CD4-positive, CD25-positive, alpha-beta regulatory T cell (primary cell): ENCODE results near the gene YBX2. TPM values are rescaled to one million over a fixed set of nuclear protein-coding genes. Genes with fewer than 3 reads are reported as not detected.

ENCODE experiments used
- ATAC-seq, 2 donors: fragments of 150-1000 bp; cut with Tn5 transposase; one replicate each; pipeline ENCODE4 v1.10.0; 2021; ENCODE audit warnings: low read depth in 2 of 2, moderate number of reproducible peaks in 2 of 2, moderate library complexity in 1 of 2
- DNase-seq, 3 donors: peaks; one replicate each; pipeline versions ENCODE4 v3.0.0 to v3.0.0-alpha.2; 2012 to 2022; ENCODE audit warnings: mixed read lengths in 1 of 3
- H3K27ac ChIP-seq: one replicate; pipeline ENCODE4 v1.7.0; 2013; ENCODE audit warnings: mild to moderate bottlenecking, low read length; ENCODE audit not compliant: insufficient read depth, poor library complexity, severe bottlenecking
- H3K27me3 ChIP-seq: one replicate; pipeline ENCODE4 v1.7.0; 2013; ENCODE audit warnings: low read length; ENCODE audit not compliant: control insufficient read depth, insufficient read depth
- H3K36me3 ChIP-seq: one replicate; pipeline ENCODE4 v1.7.0; 2013; ENCODE audit warnings: mild to moderate bottlenecking, low read length, moderate library complexity; ENCODE audit not compliant: control insufficient read depth, insufficient read depth
- H3K4me1 ChIP-seq: 2 replicates; pipeline ENCODE4 v1.7.0; 2013; ENCODE audit warnings: mild to moderate bottlenecking, low read length; ENCODE audit not compliant: insufficient read depth, control insufficient read depth, poor library complexity, severe bottlenecking
- H3K4me3 ChIP-seq: one replicate; pipeline ENCODE4 v1.7.0; 2013; ENCODE audit warnings: low read depth, mild to moderate bottlenecking, low read length, moderate library complexity
- H3K9me3 ChIP-seq, 2 experiments: 1 replicate in 1 of 2; 2 replicates in 1 of 2; pipeline ENCODE4 v1.7.0; 2013; ENCODE audit warnings: low read length in 2 of 2, mild to moderate bottlenecking in 1 of 2, moderate library complexity in 1 of 2; ENCODE audit not compliant: control insufficient read depth in 2 of 2
- H3K27ac Mint-ChIP-seq, 3 donors: one replicate each; pipeline ENCODE4 v1.8.0; 2020 to 2022; ENCODE audit warnings: mild to moderate bottlenecking in 3 of 3, mixed read lengths in 3 of 3, moderate library complexity in 2 of 3
- H3K27me3 Mint-ChIP-seq: one replicate; pipeline ENCODE4 v1.8.0; 2022; ENCODE audit warnings: mild to moderate bottlenecking, mixed read lengths
- H3K36me3 Mint-ChIP-seq: one replicate; pipeline ENCODE4 v1.8.0; 2020; ENCODE audit warnings: mixed read lengths
- H3K4me1 Mint-ChIP-seq, 4 donors: one replicate each; pipeline ENCODE4 v1.8.0; 2020 to 2022; ENCODE audit warnings: mixed read lengths in 4 of 4, mild to moderate bottlenecking in 1 of 4
- H3K4me3 Mint-ChIP-seq, 4 donors: one replicate each; pipeline ENCODE4 v1.8.0; 2020 to 2022; ENCODE audit warnings: mild to moderate bottlenecking in 4 of 4, mixed read lengths in 4 of 4, moderate library complexity in 3 of 4
- H3K9me3 Mint-ChIP-seq, 7 donors: one replicate each; pipeline ENCODE4 v1.8.0; 2020 to 2022; ENCODE audit warnings: mixed read lengths in 7 of 7, mild to moderate bottlenecking in 3 of 7, moderate library complexity in 2 of 7
- polyA plus RNA-seq, 4 donors: library from polyadenylated mRNA; unstranded; fragments of 300-500 nt; fragmentation: Illumina TruSeq; gene quantifications; one replicate each; pipeline ENCODE4 v1.2.3, GENCODE V29; 2021
- total RNA-seq: library from RNA; stranded (reverse); gene quantifications from one replicate; pipeline ENCODE4 v1.2.3, GENCODE V29; 2022

YBX2 gene
- total and polyA plus RNA-seq, 5 donors from 2014 or later, result not detected

- Histone ChIP-seq H3K4me1 (peaks cover 52% of the 10 kb centered on the region), H3K27me3 (no peaks in the 10 kb centered on the region), H3K36me3 (peaks cover 23% of the 10 kb centered on the region), H3K4me3 (peak overlapping the region; percentile 77), H3K9me3 (no peaks in the 10 kb centered on the region), H3K27ac (peak overlapping the region; percentile 90)
- peak overlapping the region; percentile 31 to 99 (median 96) for H3K27ac Mint-ChIP-seq
- no peak for ATAC-seq
- H3K27me3 Mint-ChIP-seq, result peaks cover 10% of the 10 kb centered on the region
- H3K4me1 Mint-ChIP-seq, result peaks cover 20 to 69% (median 43%) of the 10 kb centered on the region in 4 donors
- peaks cover 0 to 1% (median 0%) of the 10 kb centered on the region in 7 donors for H3K9me3 Mint-ChIP-seq
- DNase-seq, result peak in 2 of 3 donors; percentile 35 to 66
- peaks cover 23% of the 10 kb centered on the region for H3K36me3 Mint-ChIP-seq
- H3K4me3 Mint-ChIP-seq, result peak overlapping the region; percentile 92 to 97 (median 96)
Measured at GRCh38 chr17:7238420-7239090, 55.9 kb downstream of the YBX2 start.

Other genes starting within 250 kb of the YBX2 start
Only the 30 nearest of the 31 such genes appear.
- not detected for gene ASGR2, start 179.8 kb downstream of the YBX2 start, total RNA-seq
- gene ASGR2, start 179.8 kb downstream of the YBX2 start, polyA plus RNA-seq, result not detected
- not detected for gene ASGR1, start 115.3 kb downstream of the YBX2 start, total RNA-seq
- under 1 TPM in 1 of 4 donors, not detected in 3; 0.24 TPM for gene ASGR1, start 115.3 kb downstream of the YBX2 start, polyA plus RNA-seq
- gene DLG4, start 74.8 kb downstream of the YBX2 start, total RNA-seq, result 2.9 TPM
- gene DLG4, start 74.8 kb downstream of the YBX2 start, polyA plus RNA-seq, result under 1 TPM; 0.22 to 0.73 (median 0.42) TPM
- gene ACADVL, start 74.7 kb downstream of the YBX2 start, total RNA-seq, result 277 TPM
- 10 to 100 TPM; 73.6 to 92.3 (median 84.9) TPM for gene ACADVL, start 74.7 kb downstream of the YBX2 start, polyA plus RNA-seq
- gene DVL2, start 60.1 kb downstream of the YBX2 start, total RNA-seq, result 35.8 TPM
- 10 to 100 TPM; 10.5 to 19.4 (median 15.7) TPM for gene DVL2, start 60.1 kb downstream of the YBX2 start, polyA plus RNA-seq
- gene PHF23, start 55.2 kb downstream of the YBX2 start, total RNA-seq, result 16.0 TPM
- 10 to 100 TPM; 17.0 to 24.8 (median 21.2) TPM for gene PHF23, start 55.2 kb downstream of the YBX2 start, polyA plus RNA-seq
- gene GABARAP, start 52.2 kb downstream of the YBX2 start, total RNA-seq, result 227 TPM
- gene GABARAP, start 52.2 kb downstream of the YBX2 start, polyA plus RNA-seq, result 1,000 to 10,000 TPM in 2 of 4 donors, 100 to 1,000 TPM in 2; 939 to 1,205 (median 986) TPM
- 114 TPM for gene CTDNEP1, start 42.9 kb downstream of the YBX2 start, total RNA-seq
- gene CTDNEP1, start 42.9 kb downstream of the YBX2 start, polyA plus RNA-seq, result 10 to 100 TPM; 33.0 to 40.7 (median 38.8) TPM
- 31.6 TPM for gene ELP5, start 42.4 kb downstream of the YBX2 start, total RNA-seq
- 10 to 100 TPM; 54.5 to 74.0 (median 59.0) TPM for gene ELP5, start 42.4 kb downstream of the YBX2 start, polyA plus RNA-seq
- not detected for gene CLDN7, start 32.2 kb downstream of the YBX2 start, total RNA-seq
- gene CLDN7, start 32.2 kb downstream of the YBX2 start, polyA plus RNA-seq, result 1 to 10 TPM in 2 of 4 donors, under 1 TPM in 2; 0.55 to 2.0 (median 1.3) TPM
- not detected for gene SLC2A4, start 12.9 kb downstream of the YBX2 start, total RNA-seq
- gene SLC2A4, start 12.9 kb downstream of the YBX2 start, polyA plus RNA-seq, result not detected
- 485 TPM for gene EIF5A, start 13.0 kb upstream of the YBX2 start, total RNA-seq
- gene EIF5A, start 13.0 kb upstream of the YBX2 start, polyA plus RNA-seq, result 100 to 1,000 TPM; 210 to 631 (median 398) TPM
- 129 TPM for gene GPS2, start 20.7 kb upstream of the YBX2 start, total RNA-seq
- gene GPS2, start 20.7 kb upstream of the YBX2 start, polyA plus RNA-seq, result 100 to 1,000 TPM in 2 of 4 donors, 10 to 100 TPM in 2; 79.3 to 107 (median 96.5) TPM
- 39.5 TPM for gene NEURL4, start 34.7 kb upstream of the YBX2 start, total RNA-seq
- gene NEURL4, start 34.7 kb upstream of the YBX2 start, polyA plus RNA-seq, result 1 to 10 TPM in 2 of 4 donors, under 1 TPM in 2; 0.27 to 1.2 (median 0.83) TPM
- gene ACAP1, start 41.9 kb upstream of the YBX2 start, total RNA-seq, result 723 TPM
- 100 to 1,000 TPM; 194 to 259 (median 213) TPM for gene ACAP1, start 41.9 kb upstream of the YBX2 start, polyA plus RNA-seq
- 1.3 TPM for gene KCTD11, start 57.5 kb upstream of the YBX2 start, total RNA-seq
- 1 to 10 TPM; 2.6 to 4.0 (median 2.9) TPM for gene KCTD11, start 57.5 kb upstream of the YBX2 start, polyA plus RNA-seq
- not detected for gene TMEM95, start 60.5 kb upstream of the YBX2 start, total RNA-seq
- gene TMEM95, start 60.5 kb upstream of the YBX2 start, polyA plus RNA-seq, result not detected
- gene TNK1, start 86.5 kb upstream of the YBX2 start, total RNA-seq, result 4.8 TPM
- gene TNK1, start 86.5 kb upstream of the YBX2 start, polyA plus RNA-seq, result 1 to 10 TPM in 3 of 4 donors, under 1 TPM in 1; 0.42 to 3.8 (median 1.4) TPM
- 113 TPM for gene PLSCR3, start 99.9 kb upstream of the YBX2 start, total RNA-seq
- 100 to 1,000 TPM; 148 to 174 (median 153) TPM for gene PLSCR3, start 99.9 kb upstream of the YBX2 start, polyA plus RNA-seq
- 23.0 TPM for gene TMEM256, start 109.5 kb upstream of the YBX2 start, total RNA-seq
- 10 to 100 TPM; 64.9 to 80.9 (median 66.7) TPM for gene TMEM256, start 109.5 kb upstream of the YBX2 start, polyA plus RNA-seq
- 3.6 TPM for gene NLGN2, start 113.2 kb upstream of the YBX2 start, total RNA-seq
- not detected for gene NLGN2, start 113.2 kb upstream of the YBX2 start, polyA plus RNA-seq
- not detected for gene SPEM1, start 125.7 kb upstream of the YBX2 start, total RNA-seq
- gene SPEM1, start 125.7 kb upstream of the YBX2 start, polyA plus RNA-seq, result not detected
- gene SPEM2, start 131.0 kb upstream of the YBX2 start, total RNA-seq, result not detected
- gene SPEM2, start 131.0 kb upstream of the YBX2 start, polyA plus RNA-seq, result not detected
- gene SPEM3, start 134.2 kb upstream of the YBX2 start, total RNA-seq, result not detected
- not detected for gene SPEM3, start 134.2 kb upstream of the YBX2 start, polyA plus RNA-seq
- gene TMEM102, start 140.8 kb upstream of the YBX2 start, total RNA-seq, result 16.8 TPM
- 10 to 100 TPM; 22.3 to 28.4 (median 24.2) TPM for gene TMEM102, start 140.8 kb upstream of the YBX2 start, polyA plus RNA-seq
- gene FGF11, start 144.9 kb upstream of the YBX2 start, total RNA-seq, result 3.3 TPM
- under 1 TPM in 3 of 4 donors, not detected in 1; 0.07 to 0.27 (median 0.18) TPM for gene FGF11, start 144.9 kb upstream of the YBX2 start, polyA plus RNA-seq
- 7.6 TPM for gene CHRNB1, start 150.4 kb upstream of the YBX2 start, total RNA-seq
- 10 to 100 TPM; 18.0 to 28.7 (median 27.0) TPM for gene CHRNB1, start 150.4 kb upstream of the YBX2 start, polyA plus RNA-seq
- gene ZBTB4, start 185.0 kb upstream of the YBX2 start, total RNA-seq, result 53.5 TPM
- 10 to 100 TPM in 3 of 4 donors, 1 to 10 TPM in 1; 8.3 to 14.0 (median 11.0) TPM for gene ZBTB4, start 185.0 kb upstream of the YBX2 start, polyA plus RNA-seq
- not detected for gene SLC35G6, start 186.8 kb upstream of the YBX2 start, total RNA-seq
- not detected for gene SLC35G6, start 186.8 kb upstream of the YBX2 start, polyA plus RNA-seq
- gene POLR2A, start 189.7 kb upstream of the YBX2 start, total RNA-seq, result 568 TPM
- 10 to 100 TPM; 32.3 to 44.0 (median 37.2) TPM for gene POLR2A, start 189.7 kb upstream of the YBX2 start, polyA plus RNA-seq